ENCODE data around the gene IL34. TPM values are rescaled to one million over a fixed set of nuclear protein-coding genes. Genes with fewer than 3 reads are reported as not detected.

Gene IL34
- total and polyA plus RNA-seq, 9 donors = 0.88 to 4.0 (median 1.8) TPM

- H3K36me3 ChIP-seq = no peaks in the 10 kb centered on the region
- peaks cover 23% of the 10 kb centered on the region for H3K4me1 ChIP-seq (ENCODE audit: insufficient read depth)
- no peak for TF ChIP-seq CTCF (IDR thresholded peaks at IDR 0.05)
- TF ChIP-seq POLR2A (IDR thresholded peaks at IDR 0.05) = no peak
- TF ChIP-seq EP300 (IDR thresholded peaks at IDR 0.05) = no peak
- H3K4me3 ChIP-seq = no peak overlapping the region
- no peaks in the 10 kb centered on the region for H3K27me3 ChIP-seq
- H3K27ac ChIP-seq = no peak overlapping the region
- no peaks in the 10 kb centered on the region for H3K9me3 ChIP-seq
- 85 to 87% (median 87%) methylated on average over 20 to 22 of the region's 22 CpGs for WGBS, 3 donors
- intact Hi-C loops (cut with DNase I) = no loop called here
- DNase-seq = peak in 4 of 5 donors; percentile 26 to 43 (median 29)
Observed at GRCh38 chr16:70678121-70678897, 31.9 kb downstream of the IL34 start.

- no peak overlapping the region for H3K4me3 ChIP-seq
- 78 to 82% (median 79%) methylated on average over 31 of the region's 31 CpGs for WGBS, 3 donors
- H3K27me3 ChIP-seq = no peaks in the 10 kb centered on the region
- intact Hi-C loops (cut with DNase I) = no loop called here
- peaks cover 30% of the 10 kb centered on the region for H3K4me1 ChIP-seq (ENCODE audit: insufficient read depth)
- no peaks in the 10 kb centered on the region for H3K36me3 ChIP-seq
- no peak overlapping the region for H3K27ac ChIP-seq
- H3K9me3 ChIP-seq = no peaks in the 10 kb centered on the region
- no peak for TF ChIP-seq POLR2A (IDR thresholded peaks at IDR 0.05)
- no peak for TF ChIP-seq CTCF (IDR thresholded peaks at IDR 0.05)
- no peak for TF ChIP-seq EP300 (IDR thresholded peaks at IDR 0.05)
- DNase-seq = peak in 4 of 5 donors; percentile 24 to 45 (median 37)
Observed at GRCh38 chr16:70678898-70679670, 32.7 kb downstream of the IL34 start.

- H3K27me3 ChIP-seq = no peaks in the 10 kb centered on the region
- peak in 4 of 5 donors; percentile 59 to 68 (median 62) for DNase-seq
- TF ChIP-seq EP300 (IDR thresholded peaks at IDR 0.05) = no peak
- no peak for TF ChIP-seq POLR2A (IDR thresholded peaks at IDR 0.05)
- peak; percentile 21 to 86 (median 83) for TF ChIP-seq CTCF (IDR thresholded peaks at IDR 0.05)
- H3K9me3 ChIP-seq = no peaks in the 10 kb centered on the region
- H3K4me3 ChIP-seq = no peak overlapping the region
- no peaks in the 10 kb centered on the region for H3K36me3 ChIP-seq
- H3K27ac ChIP-seq = peak overlapping the region in 1 of 2 donors; percentile 43
- intact Hi-C loops (cut with DNase I) = loop anchor here (1.0 to 10.0 kb wide), 4 partner anchors 82 to 675 kb away; partner anchors contain the start of gene CALB2 (in 1 of the 4)
- peaks cover 33% of the 10 kb centered on the region for H3K4me1 ChIP-seq (ENCODE audit: insufficient read depth)
- WGBS, 3 donors = 32 to 56% (median 42%) methylated on average over 36 to 80 of the region's 80 CpGs
Observed at GRCh38 chr16:70679671-70680494, 33.5 kb downstream of the IL34 start.
